Measurements from ENCODE around the gene FES.

DNA sequence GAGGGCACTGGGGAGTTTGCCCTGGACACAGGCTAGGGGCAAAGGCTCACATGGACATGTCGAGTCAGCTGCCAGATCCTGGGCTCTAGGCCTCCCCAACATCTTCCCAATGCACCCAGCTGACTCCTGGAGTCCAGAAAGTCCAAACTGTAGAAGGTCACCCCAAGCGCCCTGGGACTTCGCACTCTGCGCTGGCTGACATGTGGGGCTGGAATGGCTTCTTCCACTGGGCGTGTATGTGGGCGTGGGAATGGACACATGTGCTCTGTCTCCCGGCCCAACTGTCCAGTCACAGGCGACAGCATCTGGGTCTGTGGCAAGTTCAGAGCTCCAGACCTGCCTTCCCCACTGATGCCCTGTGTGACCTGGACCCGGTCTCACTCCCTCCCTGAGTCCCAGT lies 29.2 kb upstream of the FES start:
- TF ChIP-seq, protein P1, sequence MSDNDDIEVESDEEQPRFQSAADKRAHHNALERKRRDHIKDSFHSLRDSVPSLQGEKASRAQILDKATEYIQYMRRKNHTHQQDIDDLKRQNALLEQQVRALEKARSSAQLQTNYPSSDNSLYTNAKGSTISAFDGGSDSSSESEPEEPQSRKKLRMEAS (IDR thresholded peaks at IDR 0.05) = no peak
- TF ChIP-seq CEBPB (IDR thresholded peaks at IDR 0.05) (no peak), YY1 (IDR thresholded peaks at IDR 0.05; ENCODE audit: low read depth) (no peak), EP300 (IDR thresholded peaks at IDR 0.05; ENCODE audit: borderline replicate concordance) (no peak), ZBTB7A (IDR thresholded peaks at IDR 0.05; ENCODE audit: low read depth) (no peak), EGR1 (IDR thresholded peaks at IDR 0.05) (no peak), FOXM1 (IDR thresholded peaks at IDR 0.05; ENCODE audit: borderline replicate concordance, low read depth) (no peak), RAD21 (IDR thresholded peaks at IDR 0.05; ENCODE audit: low read depth) (no peak), TCF12 (IDR thresholded peaks at IDR 0.05; ENCODE audit: low read depth) (no peak), NFIC (IDR thresholded peaks at IDR 0.05) (no peak), CREB1 (IDR thresholded peaks at IDR 0.05; ENCODE audit: low read depth) (no peak), TAF1 (IDR thresholded peaks at IDR 0.05; ENCODE audit: low read depth) (no peak)
- TF ChIP-seq, protein P2, sequence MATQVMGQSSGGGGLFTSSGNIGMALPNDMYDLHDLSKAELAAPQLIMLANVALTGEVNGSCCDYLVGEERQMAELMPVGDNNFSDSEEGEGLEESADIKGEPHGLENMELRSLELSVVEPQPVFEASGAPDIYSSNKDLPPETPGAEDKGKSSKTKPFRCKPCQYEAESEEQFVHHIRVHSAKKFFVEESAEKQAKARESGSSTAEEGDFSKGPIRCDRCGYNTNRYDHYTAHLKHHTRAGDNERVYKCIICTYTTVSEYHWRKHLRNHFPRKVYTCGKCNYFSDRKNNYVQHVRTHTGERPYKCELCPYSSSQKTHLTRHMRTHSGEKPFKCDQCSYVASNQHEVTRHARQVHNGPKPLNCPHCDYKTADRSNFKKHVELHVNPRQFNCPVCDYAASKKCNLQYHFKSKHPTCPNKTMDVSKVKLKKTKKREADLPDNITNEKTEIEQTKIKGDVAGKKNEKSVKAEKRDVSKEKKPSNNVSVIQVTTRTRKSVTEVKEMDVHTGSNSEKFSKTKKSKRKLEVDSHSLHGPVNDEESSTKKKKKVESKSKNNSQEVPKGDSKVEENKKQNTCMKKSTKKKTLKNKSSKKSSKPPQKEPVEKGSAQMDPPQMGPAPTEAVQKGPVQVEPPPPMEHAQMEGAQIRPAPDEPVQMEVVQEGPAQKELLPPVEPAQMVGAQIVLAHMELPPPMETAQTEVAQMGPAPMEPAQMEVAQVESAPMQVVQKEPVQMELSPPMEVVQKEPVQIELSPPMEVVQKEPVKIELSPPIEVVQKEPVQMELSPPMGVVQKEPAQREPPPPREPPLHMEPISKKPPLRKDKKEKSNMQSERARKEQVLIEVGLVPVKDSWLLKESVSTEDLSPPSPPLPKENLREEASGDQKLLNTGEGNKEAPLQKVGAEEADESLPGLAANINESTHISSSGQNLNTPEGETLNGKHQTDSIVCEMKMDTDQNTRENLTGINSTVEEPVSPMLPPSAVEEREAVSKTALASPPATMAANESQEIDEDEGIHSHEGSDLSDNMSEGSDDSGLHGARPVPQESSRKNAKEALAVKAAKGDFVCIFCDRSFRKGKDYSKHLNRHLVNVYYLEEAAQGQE (IDR thresholded peaks at IDR 0.05; ENCODE audit: low read depth) = no peak
- TF ChIP-seq, protein P3, sequence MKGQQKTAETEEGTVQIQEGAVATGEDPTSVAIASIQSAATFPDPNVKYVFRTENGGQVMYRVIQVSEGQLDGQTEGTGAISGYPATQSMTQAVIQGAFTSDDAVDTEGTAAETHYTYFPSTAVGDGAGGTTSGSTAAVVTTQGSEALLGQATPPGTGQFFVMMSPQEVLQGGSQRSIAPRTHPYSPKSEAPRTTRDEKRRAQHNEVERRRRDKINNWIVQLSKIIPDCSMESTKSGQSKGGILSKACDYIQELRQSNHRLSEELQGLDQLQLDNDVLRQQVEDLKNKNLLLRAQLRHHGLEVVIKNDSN (IDR thresholded peaks at IDR 0.05) = no peak

Measured in Ishikawa (cell line).